ENCODE results near the gene PRMT5.
"Not testable (repeated sequence)": the region's sequence is repeated elsewhere in the genome, so short reads cannot be mapped to it uniquely, and the experiment has no call there.

PRMT5 gene

GRCh38 chr14:22973217-22974032, 44.2 kb upstream of the PRMT5 start:
- H3K27ac ChIP-seq: no peak overlapping the region
- TF ChIP-seq ZFX (IDR thresholded peaks at IDR 0.05): no peak
- peak; percentile 77 for TF ChIP-seq CTCF (conservative IDR thresholded peaks at IDR 0.05)

GRCh38 chr14:22972313-22972930, 43.2 kb upstream of the PRMT5 start:
- H3K27ac ChIP-seq: no peak overlapping the region
- TF ChIP-seq CTCF (conservative IDR thresholded peaks at IDR 0.05) (no peak), ZFX (IDR thresholded peaks at IDR 0.05) (no peak)

GRCh38 chr14:22971152-22971551, 42.0 kb upstream of the PRMT5 start:
- no peak overlapping the region for H3K27ac ChIP-seq
- no peak for TF ChIP-seq ZFX (IDR thresholded peaks at IDR 0.05)
- TF ChIP-seq CTCF (conservative IDR thresholded peaks at IDR 0.05): no peak

GRCh38 chr14:22966783-22967269, 37.6 kb upstream of the PRMT5 start:
- no peak overlapping the region for H3K27ac ChIP-seq
- TF ChIP-seq ZFX (IDR thresholded peaks at IDR 0.05) (no peak), CTCF (conservative IDR thresholded peaks at IDR 0.05) (no peak)

GRCh38 chr14:22965916-22966782, 37.0 kb upstream of the PRMT5 start:
- not testable (repeated sequence) for H3K27ac ChIP-seq

- H3K27ac ChIP-seq: no peak overlapping the region
- no peak for TF ChIP-seq CTCF (conservative IDR thresholded peaks at IDR 0.05)
Measured at GRCh38 chr14:22962061-22962676, 33.0 kb upstream of the PRMT5 start.

GRCh38 chr14:22955702-22956569, 26.8 kb upstream of the PRMT5 start:
- peak overlapping the region; percentile 93 for H3K27ac ChIP-seq
- no peak for TF ChIP-seq CTCF (conservative IDR thresholded peaks at IDR 0.05)
- no peak for TF ChIP-seq ZFX (IDR thresholded peaks at IDR 0.05)
